ENCODE results near the gene RERE.
"Not testable (repeated sequence)": the region's sequence is repeated elsewhere in the genome, so short reads cannot be mapped to it uniquely, and the experiment has no call there.

Gene RERE

DNA sequence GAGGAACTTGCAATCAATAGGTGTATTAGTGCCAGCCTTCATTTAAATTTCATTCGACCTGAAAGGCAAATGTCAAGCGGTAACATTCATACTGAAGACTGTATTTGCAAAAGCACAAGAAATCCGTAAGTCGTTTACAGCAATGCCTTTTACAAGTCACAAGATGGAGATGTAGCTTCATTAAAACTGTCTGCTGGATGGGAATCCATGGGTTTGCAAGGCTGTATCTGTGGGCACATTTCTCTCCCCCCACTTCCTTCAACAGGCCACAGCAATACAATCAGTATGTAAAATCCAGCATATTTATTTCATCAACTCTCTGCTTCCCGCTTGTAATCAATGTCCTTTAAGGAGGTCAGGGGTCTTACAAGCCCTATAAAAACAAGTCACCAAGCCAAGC is 352.4 kb downstream of the RERE start:
- no peak for DNase-seq

DNA sequence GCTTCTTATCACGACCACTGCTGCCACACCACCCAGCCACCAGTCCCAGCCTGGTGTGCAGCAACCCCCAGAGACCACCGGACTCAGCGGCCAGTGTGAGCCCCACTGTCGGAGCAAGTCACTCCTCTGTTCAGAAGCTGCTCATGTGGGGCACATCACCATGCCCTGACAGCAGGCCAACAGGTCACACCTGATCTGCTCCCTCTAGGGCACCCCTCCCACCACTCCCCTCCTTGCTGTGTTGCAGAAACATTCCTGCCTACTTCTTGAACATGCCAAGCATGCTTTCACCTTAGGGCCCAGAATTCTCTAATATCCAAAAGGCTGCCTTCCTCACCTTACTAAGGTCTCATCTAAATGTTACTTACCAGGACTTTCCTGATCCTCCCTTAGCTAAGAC is 353.1 kb downstream of the RERE start:
- no peak for DNase-seq

DNA sequence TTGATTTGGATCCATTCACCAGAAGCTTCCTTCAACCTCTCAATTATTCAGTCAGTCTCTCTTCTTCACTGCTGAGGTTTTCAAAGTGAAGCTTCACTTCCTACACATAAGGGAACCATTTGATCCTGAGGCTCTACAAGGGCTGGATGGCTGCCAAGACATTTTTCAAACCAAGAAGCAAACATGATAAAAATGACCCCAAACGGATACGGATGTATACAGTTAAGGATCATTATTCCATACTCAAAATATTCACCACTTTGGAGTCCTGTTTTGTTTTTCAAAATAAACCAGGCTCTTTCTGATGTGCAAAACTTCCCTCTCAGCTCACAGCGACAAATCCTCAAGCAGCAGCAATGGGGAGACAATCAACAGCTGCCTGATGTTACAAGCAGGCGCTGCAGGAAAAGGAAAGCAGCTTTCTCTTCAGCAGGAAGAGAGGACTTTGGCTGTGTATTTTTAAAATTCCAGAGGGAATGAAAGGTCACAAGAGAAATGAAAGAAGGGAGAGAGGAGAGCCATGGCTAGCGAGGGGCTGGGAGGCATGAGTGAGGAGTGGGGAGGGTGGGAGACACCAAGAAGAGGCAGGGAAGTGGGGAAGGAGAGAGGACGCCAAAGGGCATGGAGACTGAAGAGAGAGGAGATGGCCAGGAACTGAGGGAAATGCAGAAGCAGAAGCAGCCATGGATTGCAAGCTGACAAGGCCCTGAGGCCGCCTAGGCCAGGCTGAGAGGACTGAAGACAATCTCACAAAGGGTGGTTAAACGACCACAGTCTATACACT is 354.1 kb downstream of the RERE start:
- DNase-seq = peak; percentile 15

- DNase-seq = no peak
Observed at GRCh38 chr1:8462371-8462892, 355.0 kb downstream of the RERE start.

DNA sequence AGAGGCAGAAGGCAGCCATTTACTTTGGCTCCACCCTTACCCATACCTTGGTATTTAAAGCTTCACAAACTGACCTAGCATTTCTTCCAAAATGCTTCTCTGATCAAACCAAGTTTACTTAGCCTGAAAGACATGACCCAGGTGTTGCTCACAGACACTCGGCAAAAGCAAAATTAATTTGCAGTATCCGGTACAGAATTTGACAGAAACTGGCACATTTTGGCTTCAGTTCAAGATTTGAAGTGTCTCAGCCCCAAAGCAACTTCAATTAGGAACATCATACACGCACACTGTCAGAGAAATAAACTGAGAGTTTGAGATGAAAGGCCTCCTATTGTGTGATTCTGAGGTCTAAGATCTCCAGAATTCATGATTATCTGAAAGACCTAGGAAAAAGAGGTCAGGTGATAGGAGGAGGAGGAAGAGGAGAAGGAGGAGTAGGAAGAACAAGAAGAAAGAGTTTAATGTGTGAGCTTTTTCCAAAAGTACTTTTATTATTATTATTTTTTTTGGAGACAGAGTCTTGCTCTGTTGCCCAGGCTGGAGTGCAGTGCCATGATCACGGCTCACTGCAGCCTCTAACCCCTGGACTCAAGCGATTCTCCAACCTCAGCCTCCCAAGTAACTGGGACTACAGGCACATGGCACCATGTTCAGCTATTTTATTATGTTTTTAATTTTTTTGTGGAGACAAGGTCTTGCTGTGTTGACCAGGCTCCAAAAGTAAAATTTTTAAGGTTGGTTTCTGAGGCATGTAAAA is 355.9 kb downstream of the RERE start:
- peak; percentile 17 for DNase-seq

GRCh38 chr1:8460784-8461183 is 356.7 kb downstream of the RERE start:
- no peak for DNase-seq

DNA sequence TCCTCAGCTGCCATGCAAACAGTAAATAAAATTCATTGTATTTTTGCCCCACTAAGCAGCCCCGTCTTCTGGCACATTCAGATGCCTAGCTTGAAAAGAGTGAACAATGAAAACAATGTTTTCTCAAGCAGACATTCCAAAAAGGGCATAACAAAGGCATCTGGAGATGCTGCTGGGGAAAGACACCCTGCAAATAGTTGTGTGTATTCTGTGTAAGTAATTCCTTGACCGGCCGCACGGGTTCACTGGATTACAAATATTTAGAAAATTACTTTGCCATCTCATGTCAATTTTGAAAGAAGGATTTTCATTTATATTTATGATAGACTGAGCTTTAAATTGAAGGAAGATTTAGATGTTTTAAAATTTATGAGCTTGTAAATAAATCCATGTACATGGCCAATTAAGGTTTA is 357.3 kb downstream of the RERE start:
- no peak for DNase-seq

- DNase-seq = no peak
Observed at GRCh38 chr1:8458607-8459006, 358.8 kb downstream of the RERE start.

DNA sequence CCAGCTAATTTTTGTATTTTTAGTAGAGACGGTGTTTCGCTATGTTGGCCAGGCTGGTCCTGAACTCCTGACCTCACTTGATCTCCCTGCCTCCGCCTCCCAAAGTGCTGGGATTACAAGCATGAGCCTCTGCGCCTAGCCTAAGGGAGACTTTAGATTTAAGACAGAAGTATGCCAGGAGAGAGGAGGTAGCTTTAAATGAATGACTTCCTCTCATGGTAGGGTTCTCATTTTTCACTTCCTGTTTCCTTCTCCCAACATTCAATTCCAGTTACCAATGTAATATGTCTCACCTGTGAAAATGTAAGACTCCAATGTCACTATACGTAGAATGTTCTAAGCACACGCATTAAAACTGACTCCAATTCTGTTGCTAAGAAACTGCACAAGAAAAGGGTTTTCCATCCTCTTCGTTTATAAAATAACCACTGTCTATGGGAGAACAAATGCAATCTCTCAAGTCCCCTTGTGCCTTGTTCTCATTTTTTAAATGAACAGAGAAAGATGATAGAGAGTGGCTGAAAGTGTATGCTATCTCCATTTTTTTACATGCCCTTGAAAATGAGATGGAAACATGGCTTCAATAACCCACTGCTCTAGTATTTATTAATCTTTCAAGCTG is 359.6 kb downstream of the RERE start:
- DNase-seq = no peak

DNA sequence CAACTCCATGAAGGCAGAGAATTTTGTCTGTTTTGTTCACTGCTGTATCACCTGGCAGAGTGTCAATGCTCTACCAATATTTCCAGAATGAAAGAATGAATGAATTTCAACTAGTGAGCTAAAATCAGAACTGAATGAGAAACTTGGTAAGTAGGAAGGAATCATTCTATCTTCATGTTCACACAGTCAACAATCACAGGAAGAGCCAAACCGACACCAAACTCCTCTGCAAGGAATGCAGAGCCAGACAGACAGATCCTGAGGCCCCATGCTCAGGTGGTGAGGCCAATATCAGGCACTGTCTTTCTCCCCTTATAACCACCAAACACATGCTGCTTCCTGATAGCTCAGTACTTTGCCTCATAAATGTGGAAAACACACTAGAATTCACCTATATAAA is 360.4 kb downstream of the RERE start:
- no peak for DNase-seq

DNA sequence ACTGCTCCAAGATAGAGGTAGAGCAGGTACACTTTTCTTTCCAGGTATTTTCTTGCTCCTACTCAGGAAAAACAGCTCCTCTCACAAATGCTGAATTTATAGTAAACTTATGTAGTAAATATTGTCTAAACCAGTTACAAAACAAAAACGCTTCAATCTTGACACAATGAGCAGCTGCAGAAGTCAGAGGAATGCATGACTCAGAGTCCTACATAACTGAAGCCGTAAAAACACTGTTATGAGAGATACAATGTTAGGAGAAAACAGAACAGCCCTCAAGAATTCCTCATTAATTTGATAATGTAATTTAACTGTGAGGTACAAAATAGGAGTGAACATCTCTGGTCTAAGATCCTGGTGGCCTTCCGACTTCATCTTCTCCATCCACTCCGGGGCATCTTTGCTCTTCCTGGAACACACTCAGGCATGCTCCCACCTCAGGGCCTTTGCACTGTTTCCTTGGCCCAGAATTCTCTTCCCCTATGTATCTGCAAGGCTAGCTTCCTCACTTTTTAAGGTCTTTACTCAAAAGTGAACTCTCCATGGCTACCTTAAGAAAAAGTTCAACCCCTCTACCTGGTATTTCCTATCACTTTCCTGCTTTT is 361.0 kb downstream of the RERE start:
- DNase-seq = no peak

DNA sequence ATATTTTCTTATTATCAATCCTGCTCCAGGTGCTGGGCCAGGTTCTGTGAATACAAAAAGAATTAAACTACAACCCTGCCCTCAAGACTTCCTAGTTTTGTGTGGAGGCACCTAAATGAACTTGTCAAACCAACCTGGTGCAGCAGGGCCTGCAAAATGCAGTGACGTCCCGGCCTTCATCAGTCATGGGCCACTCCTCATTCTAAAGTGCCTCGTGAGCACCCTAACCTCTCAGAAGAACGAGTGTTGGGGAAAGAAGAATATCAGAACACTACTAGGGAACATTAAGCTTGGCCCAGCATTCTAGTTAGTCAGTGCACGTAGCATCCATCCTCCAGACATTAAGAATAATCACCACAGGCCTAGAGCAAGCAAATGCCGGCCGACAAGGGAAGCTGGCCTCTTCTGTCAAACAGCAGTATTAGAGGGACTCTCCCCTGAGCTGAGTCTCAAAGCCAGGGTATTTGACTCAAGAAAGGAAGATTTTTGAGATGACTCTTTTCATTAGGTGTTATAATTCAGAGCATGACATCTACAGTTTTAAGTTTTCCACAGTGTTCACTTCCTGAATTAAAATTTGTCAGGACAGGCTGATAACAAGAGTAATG is 361.6 kb downstream of the RERE start:
- no peak for DNase-seq

- DNase-seq = no peak
Observed at GRCh38 chr1:8450312-8450711, 367.1 kb downstream of the RERE start.

GRCh38 chr1:8448911-8449661 is 368.4 kb downstream of the RERE start:
- DNase-seq = no peak

DNA sequence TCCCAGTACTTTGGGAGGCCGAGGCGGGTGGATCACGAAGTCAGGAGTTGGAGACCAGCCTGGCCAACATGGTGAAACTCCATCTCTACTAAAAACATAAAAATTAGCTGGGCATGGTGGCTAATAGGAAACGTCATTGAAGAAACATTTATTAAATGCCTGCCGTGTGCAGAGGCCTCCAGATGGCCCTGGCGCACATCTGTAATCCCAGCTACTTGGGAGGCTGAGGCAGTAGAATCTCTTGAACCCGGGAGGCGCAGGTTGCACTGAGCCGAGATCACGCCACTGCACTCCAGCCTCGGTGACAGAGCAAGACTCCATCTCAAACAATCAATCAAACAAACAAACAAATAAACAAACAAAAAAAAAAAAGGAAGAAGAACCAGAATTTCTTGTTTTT is 368.9 kb downstream of the RERE start:
- DNase-seq = not testable (repeated sequence)

DNA sequence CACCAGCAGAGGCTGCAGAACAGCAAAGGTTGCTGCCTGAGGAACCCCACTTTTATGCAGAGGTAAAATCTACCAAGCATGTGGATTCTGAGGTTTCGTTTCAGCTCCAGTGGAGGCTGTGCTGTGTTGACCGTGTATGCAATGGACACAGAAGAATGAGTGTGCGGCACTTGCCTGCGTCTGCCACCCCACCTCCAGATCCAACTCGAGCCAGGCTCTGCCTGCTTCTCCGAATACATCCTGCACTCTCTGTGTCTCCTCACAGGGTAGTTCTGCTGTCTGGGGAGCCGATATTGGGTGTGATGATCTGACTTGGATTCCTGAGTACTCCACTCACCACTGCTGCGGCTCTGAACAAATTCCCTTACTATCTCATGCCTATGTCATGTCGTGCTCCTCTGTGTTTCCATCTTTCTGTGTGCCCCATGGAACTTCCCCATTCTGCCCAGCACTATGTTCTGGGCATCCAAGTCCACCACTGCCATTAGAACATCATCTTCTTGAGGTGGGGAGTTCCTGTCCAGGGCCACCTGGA is 369.8 kb downstream of the RERE start:
- no peak for DNase-seq

- not testable (repeated sequence) for DNase-seq
Observed at GRCh38 chr1:8446119-8446518, 371.3 kb downstream of the RERE start.

DNA sequence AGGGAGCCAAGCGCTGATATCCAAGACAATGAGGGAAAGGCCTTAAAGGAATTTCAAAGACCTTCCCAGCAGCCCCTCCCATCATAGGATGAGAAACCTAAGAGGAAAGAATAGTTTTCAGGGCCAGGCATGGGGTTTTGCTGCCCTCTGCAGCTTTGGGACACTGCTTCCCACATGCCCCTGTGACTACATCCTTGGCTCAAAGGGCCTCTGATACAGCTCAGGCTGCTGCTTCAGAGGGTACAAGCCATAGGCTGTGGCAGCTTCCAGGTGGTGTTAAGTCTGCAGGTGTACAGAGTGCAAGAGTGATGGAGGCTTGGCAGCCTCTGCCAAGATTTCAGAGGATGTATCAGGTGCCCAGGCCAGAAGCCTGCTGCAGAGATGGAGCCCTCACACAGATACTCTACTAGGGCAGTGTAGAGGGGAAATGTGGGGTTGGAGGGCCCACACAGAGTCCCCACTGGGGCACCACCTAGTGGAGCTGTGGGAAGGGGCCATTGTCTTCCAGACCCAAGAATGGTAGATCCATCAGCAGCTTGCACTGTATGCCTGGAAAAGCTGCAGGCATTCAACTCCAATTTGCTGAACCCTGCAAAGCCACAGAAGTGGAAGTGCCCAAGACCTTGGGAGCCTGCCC is 373.8 kb downstream of the RERE start:
- no peak for DNase-seq

DNA sequence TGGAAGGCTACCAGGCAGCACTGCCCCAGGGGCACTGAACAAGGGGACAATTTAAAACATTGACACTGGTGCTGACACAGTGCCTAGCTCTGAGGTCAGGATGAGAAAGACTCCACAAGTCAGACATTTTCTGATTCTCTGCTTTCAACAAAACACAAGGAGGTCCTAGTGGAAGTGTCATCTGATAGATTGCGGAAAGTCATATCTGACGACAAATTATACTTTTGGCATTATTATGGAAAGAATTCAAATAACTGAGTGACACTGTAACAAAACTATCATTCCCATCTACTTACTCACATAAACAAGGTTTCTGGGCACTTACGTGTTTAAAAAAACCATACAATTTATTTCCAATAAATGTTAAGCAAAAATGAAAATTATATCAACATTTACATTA is 376.0 kb downstream of the RERE start:
- DNase-seq = no peak

DNA sequence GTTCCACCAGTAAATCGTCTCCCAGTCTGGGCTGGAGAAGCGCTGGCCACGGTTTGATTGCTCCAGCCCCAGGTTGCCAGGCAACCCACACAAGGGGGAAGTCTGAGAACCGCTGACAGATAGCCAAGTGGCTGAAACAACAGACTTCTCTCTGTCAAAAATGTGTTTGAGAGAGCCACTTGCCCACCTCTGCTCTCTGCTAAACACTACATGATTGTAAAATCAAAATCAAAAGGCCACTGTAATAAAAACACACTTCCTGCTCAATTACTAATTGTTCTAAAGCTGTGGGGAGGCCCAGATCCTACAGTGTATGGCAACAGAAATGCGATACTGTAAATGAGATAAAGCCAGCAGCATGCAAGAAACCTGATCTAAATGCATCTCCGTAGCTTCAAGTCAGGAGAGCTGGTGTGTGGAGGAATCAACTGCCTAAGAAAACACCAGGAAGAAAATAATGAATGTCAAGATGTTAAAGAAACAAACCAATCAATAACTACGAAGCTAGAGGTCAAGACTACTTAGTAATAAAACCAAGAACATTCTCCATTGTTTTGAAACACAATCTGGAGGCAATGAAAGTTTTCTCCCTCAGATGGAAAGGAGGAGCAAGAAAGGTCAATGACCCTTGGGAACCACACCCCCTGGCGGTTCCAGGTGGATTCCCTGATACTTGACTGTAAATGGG is 378.3 kb downstream of the RERE start:
- peak; percentile 83 for DNase-seq

DNA sequence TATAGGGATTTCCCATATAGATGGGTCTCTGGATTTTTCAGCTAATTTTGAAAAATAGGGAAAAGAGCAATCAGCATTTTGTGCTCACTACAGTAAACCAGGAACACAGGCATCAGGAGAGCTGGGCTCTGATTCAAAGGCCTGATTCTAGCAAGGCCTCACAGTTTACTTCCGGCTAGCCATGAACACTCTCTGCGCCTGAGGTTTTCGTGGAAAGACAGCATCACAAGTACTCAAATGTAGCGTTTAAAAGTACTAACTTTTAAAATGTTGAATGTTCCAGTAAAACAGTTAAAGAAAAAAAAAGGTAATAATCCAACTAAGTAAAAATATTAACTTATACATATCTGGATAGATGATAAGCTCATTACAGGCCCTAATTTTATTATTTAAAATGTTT is 379.0 kb downstream of the RERE start:
- no peak for DNase-seq
